ENCODE results near the gene DAO.

GRCh38 chr12:108914121-108914531 is 34.2 kb downstream of the DAO start:
- TF ChIP-seq CTCF (IDR thresholded peaks at IDR 0.05; ENCODE audit: borderline replicate concordance, extremely low read depth, low read length, poor library complexity, severe bottlenecking) (no peak), EZH2 (IDR thresholded peaks at IDR 0.05; ENCODE audit: borderline replicate concordance, low read depth, low read length, severe bottlenecking) (no peak)

Measured in DND-41 (cell line).